OCI-LY7 (cell line): ENCODE results near the gene TMEM95.

Experiments
- CTCF ChIP-seq: fragments of 200-600 bp; sonication (generic); conservative IDR thresholded peaks from 2 replicates; pipeline ENCODE4 v1.5.1; 2014; ENCODE audit warnings: mild to moderate bottlenecking, antibody characterized with exemption, low read length, moderate library complexity, mixed read lengths
- EZH2phosphoT487 ChIP-seq: fragments of 200-600 bp; sonication (generic); IDR thresholded peaks from 2 replicates; pipeline ENCODE4 v1.6.1; 2018; ENCODE audit warnings: low read depth, borderline replicate concordance, mild to moderate bottlenecking, mixed run types, antibody characterized with exemption, low read length, moderate library complexity, mixed read lengths

GRCh38 chr17:7323731-7324437 is 31.1 kb upstream of the TMEM95 start:
- TF ChIP-seq CTCF (peak; percentile 94), EZH2phosphoT487 (no peak)
